Trophoblast cell (in vitro differentiated cells and primary cell): ENCODE measurements around the gene USP54.
"Not testable (repeated sequence)": the region's sequence is repeated elsewhere in the genome, so short reads cannot be mapped to it uniquely, and the experiment has no call there.

Experiments
- DNase-seq, 2 donors: peaks; one replicate each; pipeline ENCODE4 v3.0.0-alpha.2; 2016
- H2AFZ ChIP-seq: 2 replicates; pipeline ENCODE4 v1.6.1; 2013; ENCODE audit warnings: low read length, moderate library complexity, mild to moderate bottlenecking; ENCODE audit not compliant: insufficient read depth, poor library complexity
- H2AK5ac ChIP-seq: 2 replicates; pipeline ENCODE4 v1.6.1; 2013; ENCODE audit warnings: mild to moderate bottlenecking, low read length
- H2BK120ac ChIP-seq: 2 replicates; pipeline ENCODE4 v1.6.1; 2013; ENCODE audit warnings: low read length, mild to moderate bottlenecking, moderate library complexity; ENCODE audit not compliant: insufficient read depth, poor library complexity
- H2BK12ac ChIP-seq: 2 replicates; pipeline ENCODE4 v1.6.1; 2013; ENCODE audit warnings: mild to moderate bottlenecking, low read length, moderate library complexity
- H2BK5ac ChIP-seq: 2 replicates; pipeline ENCODE4 v1.6.1; 2013; ENCODE audit warnings: low read length, low read depth, moderate library complexity, mild to moderate bottlenecking; ENCODE audit not compliant: poor library complexity
- H3K14ac ChIP-seq: 2 replicates; pipeline ENCODE4 v1.6.1; 2013; ENCODE audit warnings: mild to moderate bottlenecking, low read length
- H3K18ac ChIP-seq: 2 replicates; pipeline ENCODE4 v1.6.1; 2013; ENCODE audit warnings: mild to moderate bottlenecking, low read length
- H3K23ac ChIP-seq: 2 replicates; pipeline ENCODE4 v1.6.1; 2013; ENCODE audit warnings: low read length
- H3K27ac ChIP-seq: 2 replicates; pipeline ENCODE4 v1.5.1; 2013; ENCODE audit warnings: low read depth, mild to moderate bottlenecking, inconsistent platforms, low read length, moderate library complexity
- H3K27me3 ChIP-seq: 2 replicates; pipeline ENCODE4 v1.6.1; 2013; ENCODE audit warnings: inconsistent platforms, mild to moderate bottlenecking, low read length, moderate library complexity; ENCODE audit not compliant: insufficient read depth
- H3K36me3 ChIP-seq, 2 experiments: 1 replicate in 1 of 2; 2 replicates in 1 of 2; pipeline ENCODE4 v1.6.1; 2013; ENCODE audit warnings: low read length in 2 of 2, mild to moderate bottlenecking in 2 of 2, moderate library complexity in 1 of 2; ENCODE audit not compliant: insufficient read depth in 2 of 2, control insufficient read depth in 1 of 2
- H3K4ac ChIP-seq: 2 replicates; pipeline ENCODE4 v1.6.1; 2013; ENCODE audit warnings: low read depth, mild to moderate bottlenecking, low read length, moderate library complexity
- H3K4me1 ChIP-seq, 2 experiments: 1 replicate in 1 of 2; 2 replicates in 1 of 2; pipeline ENCODE4 v1.6.1; 2013; ENCODE audit warnings: low read length in 2 of 2, mild to moderate bottlenecking in 2 of 2, moderate library complexity in 1 of 2; ENCODE audit not compliant: insufficient read depth in 2 of 2, control insufficient read depth in 1 of 2
- H3K4me2 ChIP-seq: 2 replicates; pipeline ENCODE4 v1.6.1; 2013; ENCODE audit warnings: inconsistent platforms, mild to moderate bottlenecking, low read length, moderate library complexity
- H3K4me3 ChIP-seq: 2 replicates; pipeline ENCODE4 v1.5.1; 2013; ENCODE audit warnings: mild to moderate bottlenecking, low read depth, low read length, inconsistent platforms
- H3K79me1 ChIP-seq: one replicate; pipeline ENCODE4 v1.6.1; 2013; ENCODE audit warnings: low read length
- H3K79me2 ChIP-seq: 2 replicates; pipeline ENCODE4 v1.6.1; 2013; ENCODE audit warnings: low read length, mild to moderate bottlenecking; ENCODE audit not compliant: control insufficient read depth, insufficient read depth, poor library complexity
- H3K9ac ChIP-seq: 2 replicates; pipeline ENCODE4 v1.6.1; 2013; ENCODE audit warnings: mild to moderate bottlenecking, low read length
- H3K9me3 ChIP-seq: 2 replicates; pipeline ENCODE4 v1.6.1; 2013; ENCODE audit warnings: low read depth, mild to moderate bottlenecking, control low read depth, inconsistent platforms, low read length; ENCODE audit not compliant: insufficient read depth
- H4K12ac ChIP-seq: 2 replicates; pipeline ENCODE4 v1.6.1; 2013; ENCODE audit warnings: low read depth, mild to moderate bottlenecking, low read length, moderate library complexity
- H4K8ac ChIP-seq: 2 replicates; pipeline ENCODE4 v1.6.1; 2013; ENCODE audit warnings: low read depth, mild to moderate bottlenecking, low read length, moderate library complexity
- H4K91ac ChIP-seq: one replicate; pipeline ENCODE4 v1.6.1; 2013; ENCODE audit warnings: low read depth, mild to moderate bottlenecking, low read length, moderate library complexity
- WGBS: extraction: QIAGEN DNeasy Blood & Tissue Kit; methylation state at CpG from one replicate; pipeline ENCODE4 v1.1.7; 2013; ENCODE audit warnings: missing lambda C conversion rate; ENCODE audit not compliant: insufficient read length, insufficient coverage; ENCODE audit errors: extremely low coverage; 5-methylcytosine and 5-hydroxymethylcytosine counted together

USP54 gene

DNA sequence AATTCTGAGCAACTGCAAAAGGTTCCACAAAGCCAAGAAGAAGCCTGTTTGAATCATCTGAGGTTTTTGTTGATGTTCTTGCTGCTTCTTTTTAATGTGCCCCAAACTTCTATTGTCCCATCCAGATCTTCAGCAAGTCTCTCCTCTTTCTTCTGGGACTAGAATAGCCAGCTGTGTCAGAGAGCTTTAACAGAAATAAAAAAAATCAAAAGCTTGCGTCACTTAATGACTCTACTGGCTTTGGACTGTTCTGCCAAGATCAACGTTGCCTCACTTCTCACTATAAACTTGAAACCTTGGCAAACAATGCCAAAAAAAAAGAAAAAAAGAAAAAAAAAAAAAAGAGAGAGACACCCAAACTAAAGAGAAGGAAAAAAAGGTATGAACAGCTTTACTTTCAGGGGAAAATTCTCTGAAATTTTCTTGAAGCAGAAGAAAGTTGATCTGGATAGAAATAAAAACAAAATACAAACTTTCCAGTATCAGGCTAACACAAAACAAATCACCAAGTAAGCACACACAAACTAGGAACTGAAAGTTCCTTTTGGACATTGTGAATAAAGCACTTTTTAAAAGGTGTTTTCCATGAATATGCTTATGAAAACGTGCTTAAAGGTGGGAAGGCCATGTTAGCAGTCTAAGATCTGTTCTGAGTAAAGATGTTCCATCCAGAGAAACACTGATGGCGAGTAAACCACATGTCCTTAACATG is 14.8 kb downstream of the USP54 start:
- Histone ChIP-seq H3K4me3 (no peak overlapping the region), H2BK120ac (no peak overlapping the region), H2BK12ac (no peak overlapping the region), H3K36me3 (no peaks in the 10 kb centered on the region), H3K4me2 (no peak overlapping the region), H3K4me1 (peaks cover 0 to 3% of the 10 kb centered on the region in 2 experiments), H3K4ac (no peak overlapping the region), H3K23ac (no peak overlapping the region), H2AK5ac (no peak overlapping the region), H3K14ac (no peak overlapping the region), H3K79me2 (no peaks in the 10 kb centered on the region), H4K12ac (no peak overlapping the region), H3K27ac (no peak overlapping the region), H3K9ac (no peak overlapping the region), H3K18ac (no peak overlapping the region), H4K8ac (no peak overlapping the region), H3K27me3 (no peaks in the 10 kb centered on the region), H3K9me3 (no peaks in the 10 kb centered on the region), H4K91ac (no peak overlapping the region), H2AFZ (no peak overlapping the region), H3K79me1 (no peaks in the 10 kb centered on the region), H2BK5ac (no peak overlapping the region)
- no peak for DNase-seq
- WGBS = no CpG with 5 or more reads among the region's 4 CpGs

DNA sequence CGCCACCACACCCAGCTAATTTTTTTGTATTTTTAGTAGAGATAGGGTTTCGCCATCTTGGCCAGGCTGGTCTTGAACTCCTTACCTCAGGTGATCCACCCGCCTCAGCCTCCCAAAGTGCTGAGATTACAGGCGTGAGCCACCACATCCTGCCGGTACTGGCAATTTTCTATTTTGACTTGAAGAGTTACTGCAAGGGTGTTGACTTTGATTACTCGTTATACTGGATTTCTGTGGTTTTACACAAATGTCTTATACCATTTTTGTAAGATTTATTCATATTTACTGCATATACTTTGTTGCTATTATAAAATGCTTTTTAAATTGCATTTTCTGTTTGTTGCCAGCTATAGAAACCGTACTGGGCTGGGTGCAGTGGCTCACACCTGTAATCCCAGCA is 24.1 kb downstream of the USP54 start:
- H3K4me2 ChIP-seq, H2AK5ac ChIP-seq, H3K18ac ChIP-seq, H2BK5ac ChIP-seq, H4K8ac ChIP-seq, H3K79me2 ChIP-seq, H3K27me3 ChIP-seq, H3K4me3 ChIP-seq, H2BK12ac ChIP-seq, H3K79me1 ChIP-seq, H3K23ac ChIP-seq, H3K27ac ChIP-seq, H3K14ac ChIP-seq, H3K4ac ChIP-seq, H3K36me3 ChIP-seq, H3K9me3 ChIP-seq, H2BK120ac ChIP-seq, DNase-seq, H3K4me1 ChIP-seq, H3K9ac ChIP-seq, H4K91ac ChIP-seq, H2AFZ ChIP-seq, H4K12ac ChIP-seq: not testable (repeated sequence)
- no CpG with 5 or more reads among the region's 7 CpGs for WGBS

DNA sequence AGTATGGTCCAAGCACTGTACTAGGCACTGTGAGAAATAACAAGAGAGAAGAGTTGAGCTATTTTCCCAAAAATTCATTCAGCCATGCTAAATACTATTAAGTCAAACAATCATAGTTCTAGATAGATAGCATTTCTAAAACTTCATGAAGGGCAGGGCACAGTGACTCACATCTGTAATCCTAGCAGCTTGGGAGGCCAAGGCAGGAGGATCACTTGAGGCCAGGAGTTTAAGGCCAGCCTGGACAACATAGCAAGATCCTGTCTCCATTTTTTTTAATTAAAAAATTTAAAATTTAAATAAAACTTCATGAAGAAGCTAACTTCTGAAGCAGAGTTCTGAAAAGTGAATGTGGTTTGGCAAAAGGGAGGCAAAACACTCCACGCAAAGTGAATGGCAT is 29.9 kb downstream of the USP54 start:
- no peak overlapping the region for H2AFZ ChIP-seq
- H3K27me3 ChIP-seq = no peaks in the 10 kb centered on the region

DNA sequence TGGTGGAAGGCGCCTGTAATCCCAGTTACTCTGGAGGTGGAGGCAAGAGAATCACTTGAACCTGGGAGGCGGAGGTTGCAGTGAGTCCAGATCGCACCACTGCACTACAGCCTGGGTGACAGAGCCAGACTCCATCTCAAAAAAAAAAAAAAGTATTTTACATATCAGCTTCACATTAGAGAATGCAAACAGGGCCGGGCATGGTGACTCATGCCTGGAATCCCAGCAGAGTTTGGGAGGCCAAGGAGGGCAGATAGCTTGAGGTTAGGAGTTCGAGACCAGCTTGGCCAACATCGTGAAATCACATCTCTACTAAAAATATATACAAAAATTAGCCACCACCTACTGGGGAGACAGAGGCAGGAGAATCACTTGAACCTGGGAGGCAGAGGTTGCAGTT is 31.6 kb downstream of the USP54 start:
- Histone ChIP-seq H3K79me2 (no peaks in the 10 kb centered on the region), H3K27ac (no peak overlapping the region), H3K36me3 (peaks cover 0 to 2% of the 10 kb centered on the region in 2 experiments), H3K79me1 (no peaks in the 10 kb centered on the region), H3K9ac (no peak overlapping the region), H4K8ac (no peak overlapping the region), H3K9me3 (no peaks in the 10 kb centered on the region), H4K12ac (no peak overlapping the region), H3K18ac (no peak overlapping the region), H3K4me1 (no peaks in the 10 kb centered on the region), H3K23ac (no peak overlapping the region), H2AK5ac (no peak overlapping the region), H3K14ac (no peak overlapping the region), H2BK12ac (no peak overlapping the region), H2AFZ (no peak overlapping the region), H4K91ac (no peak overlapping the region), H2BK120ac (no peak overlapping the region), H3K4me2 (no peak overlapping the region), H3K4me3 (no peak overlapping the region), H3K4ac (no peak overlapping the region), H2BK5ac (no peak overlapping the region), H3K27me3 (no peaks in the 10 kb centered on the region)
- WGBS = no CpG with 5 or more reads among the region's 6 CpGs
- DNase-seq = no peak

More for the DNA sequence above, 29.9 kb downstream of the USP54 start:
- H4K8ac ChIP-seq = no peak overlapping the region
- H3K23ac ChIP-seq = no peak overlapping the region
- H3K14ac ChIP-seq = no peak overlapping the region
- no peak overlapping the region for H4K12ac ChIP-seq
- H3K79me2 ChIP-seq = no peaks in the 10 kb centered on the region
- H2BK12ac ChIP-seq = no peak overlapping the region
- no peak overlapping the region for H2BK5ac ChIP-seq
- peaks cover 0 to 2% of the 10 kb centered on the region in 2 experiments for H3K36me3 ChIP-seq
- no peaks in the 10 kb centered on the region for H3K9me3 ChIP-seq
- WGBS = no CpG with 5 or more reads among the region's 1 CpG
- H3K4me2 ChIP-seq = no peak overlapping the region
- H2BK120ac ChIP-seq = no peak overlapping the region
- no peak overlapping the region for H2AK5ac ChIP-seq
- DNase-seq = no peak
- H4K91ac ChIP-seq = no peak overlapping the region
- no peak overlapping the region for H3K18ac ChIP-seq
- no peak overlapping the region for H3K27ac ChIP-seq
- no peak overlapping the region for H3K4ac ChIP-seq
- no peak overlapping the region for H3K4me3 ChIP-seq
- no peaks in the 10 kb centered on the region for H3K4me1 ChIP-seq
- H3K79me1 ChIP-seq = no peaks in the 10 kb centered on the region
- H3K9ac ChIP-seq = no peak overlapping the region
